CD1c-positive myeloid dendritic cell (primary cell): ENCODE data around the gene HERC4.
"Not testable (repeated sequence)": the region's sequence is repeated elsewhere in the genome, so short reads cannot be mapped to it uniquely, and the experiment has no call there.

Experiments used
- DNase-seq: peaks from one replicate; pipeline ENCODE4 v3.0.0-alpha.2; 2016; ENCODE audit errors: extremely low spot score

Gene HERC4

DNA sequence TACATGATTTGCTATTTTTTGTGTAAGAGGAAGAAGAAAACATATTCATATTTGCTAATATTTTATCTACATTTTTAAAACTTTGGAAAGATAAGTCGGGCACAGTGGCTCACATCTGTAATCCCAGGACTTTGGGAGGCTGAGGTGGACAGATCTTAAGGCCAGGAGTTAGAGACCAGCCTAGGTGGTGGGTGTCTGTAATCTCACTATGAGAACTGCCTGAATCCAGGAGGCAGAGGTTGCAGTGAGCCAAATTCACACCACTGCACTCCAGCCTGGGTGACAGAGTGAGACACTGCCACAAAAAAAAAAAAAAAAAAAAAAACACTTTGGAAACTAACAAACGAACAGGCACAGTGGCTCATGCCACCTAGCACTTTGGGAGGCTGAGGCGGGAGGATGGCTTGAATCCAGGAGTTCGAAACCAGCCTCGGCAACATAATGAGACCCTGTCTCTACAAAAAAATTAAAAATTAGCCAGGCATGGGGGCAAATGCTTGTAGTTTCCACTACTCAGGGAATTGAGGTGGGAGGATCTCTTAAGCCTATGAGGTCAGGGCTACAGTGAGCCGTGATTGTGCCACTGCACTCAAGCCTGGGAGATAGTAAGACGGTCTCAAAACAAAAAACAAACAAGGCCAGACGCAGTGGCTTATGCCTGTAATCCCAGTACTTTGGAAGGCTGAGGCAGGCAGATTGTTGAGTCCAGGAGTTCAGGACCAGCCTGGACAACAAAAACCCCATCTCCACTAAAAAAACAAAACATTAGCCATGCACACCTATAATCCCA lies 25.6 kb downstream of the HERC4 start:
- DNase-seq = no peak

GRCh38 chr10:68047554-68048327 lies 27.3 kb downstream of the HERC4 start:
- no peak for DNase-seq

DNA sequence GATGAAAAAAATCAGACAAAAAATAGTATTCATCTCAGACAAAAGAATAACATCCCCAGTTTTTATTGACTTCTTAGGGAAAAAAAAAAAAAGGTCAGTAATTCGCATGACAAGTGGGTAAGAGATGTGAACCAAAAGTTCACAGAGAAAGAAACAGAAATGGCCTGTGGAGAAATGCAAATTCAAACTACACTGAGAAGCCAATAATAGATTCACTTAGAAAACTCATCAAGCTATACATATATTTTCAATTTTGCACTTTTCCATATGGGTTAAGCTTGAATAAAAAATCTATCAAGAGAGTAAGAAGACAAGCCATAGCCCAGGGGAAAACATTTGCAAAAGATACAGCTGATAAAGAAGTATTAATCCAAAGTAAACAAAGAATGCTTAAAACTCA lies 28.0 kb downstream of the HERC4 start:
- no peak for DNase-seq

GRCh38 chr10:68046642-68047041 lies 28.4 kb downstream of the HERC4 start:
- no peak for DNase-seq

- DNase-seq = no peak
These were observed 32.1 kb downstream of the HERC4 start for GRCh38 chr10:68043030-68043429.

- no peak for DNase-seq
These were observed 43.0 kb downstream of the HERC4 start for GRCh38 chr10:68032113-68032512.

DNA sequence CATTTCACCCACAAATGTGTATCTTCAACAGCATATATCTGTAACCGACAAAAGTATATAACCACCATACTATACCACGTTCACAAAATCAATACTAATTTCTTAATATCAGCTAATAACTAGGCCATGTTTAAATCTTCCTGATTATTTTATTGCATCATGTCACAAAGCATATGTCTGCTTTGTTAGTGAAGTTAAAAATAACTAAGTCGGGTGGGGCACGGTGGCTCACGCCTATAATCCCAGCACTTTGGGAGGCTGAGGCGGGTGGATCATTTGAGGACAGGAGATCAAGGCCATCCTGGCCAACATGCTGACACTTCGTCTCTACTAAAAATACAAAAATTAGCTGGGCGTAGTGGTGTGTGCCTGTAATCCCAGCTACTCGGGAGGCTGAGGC lies 47.7 kb downstream of the HERC4 start:
- no peak for DNase-seq

GRCh38 chr10:68023292-68023691 lies 51.8 kb downstream of the HERC4 start:
- DNase-seq = no peak

DNA sequence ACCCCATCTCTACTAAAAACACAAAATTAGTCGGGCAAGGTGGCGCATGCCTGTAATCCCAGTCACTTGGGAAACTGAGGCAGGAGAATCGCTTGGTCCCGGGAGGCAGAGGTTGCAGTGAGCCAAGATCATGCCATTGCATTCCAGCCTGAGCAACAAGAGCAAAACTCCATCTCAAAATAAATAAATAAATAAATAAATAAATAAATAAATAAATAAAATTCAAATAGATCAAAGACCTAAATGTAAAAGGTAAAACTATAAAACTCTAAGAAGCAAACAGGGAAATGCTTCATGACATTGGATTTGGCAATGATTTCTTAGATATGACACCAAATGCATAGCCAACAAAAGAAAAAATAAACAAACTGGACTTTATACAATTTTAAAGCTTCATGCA lies 52.8 kb downstream of the HERC4 start:
- not testable (repeated sequence) for DNase-seq

DNA sequence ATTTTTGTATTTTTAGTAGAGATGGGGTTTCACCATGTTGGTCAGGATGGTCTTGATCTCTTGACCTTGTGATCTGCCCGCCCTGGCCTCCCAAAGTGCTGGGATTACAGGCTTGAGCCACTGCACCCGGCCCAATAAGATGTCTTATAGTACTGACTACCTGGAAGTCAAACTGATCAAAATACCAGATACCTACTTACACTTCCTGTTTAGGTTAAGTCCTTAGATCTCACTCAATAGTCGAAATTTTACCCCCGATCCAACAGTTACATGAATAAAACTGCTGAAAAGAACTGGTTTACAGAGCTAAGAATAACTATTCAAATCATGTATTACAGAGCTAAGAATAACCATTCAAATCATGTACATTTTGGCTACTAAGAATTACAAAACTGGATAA lies 58.6 kb downstream of the HERC4 start:
- not testable (repeated sequence) for DNase-seq

- DNase-seq = no peak
These were observed 64.6 kb downstream of the HERC4 start for GRCh38 chr10:68010426-68010940.

DNA sequence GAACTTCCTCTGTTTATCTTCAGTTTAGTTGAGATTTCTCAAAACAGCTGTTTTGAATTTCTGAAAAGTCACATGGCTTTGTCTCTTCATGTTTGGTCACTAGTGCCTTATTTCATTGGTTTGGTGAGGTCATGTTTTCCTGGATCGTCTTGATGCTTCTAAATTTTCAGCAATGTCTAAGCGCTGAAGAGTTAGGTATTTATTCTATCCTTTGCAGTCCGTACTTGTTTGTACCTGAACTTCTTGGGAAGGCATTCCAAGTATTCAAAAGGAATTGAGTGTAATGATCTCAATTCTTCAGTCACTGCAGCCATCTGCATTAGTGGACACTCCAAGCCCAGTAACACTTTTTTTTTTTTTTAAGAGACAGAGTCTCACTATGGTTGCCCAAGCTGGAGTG lies 67.7 kb downstream of the HERC4 start:
- DNase-seq = no peak

- no peak for DNase-seq
These were observed 73.5 kb downstream of the HERC4 start for GRCh38 chr10:68001539-68001938.

GRCh38 chr10:68001000-68001399 lies 74.1 kb downstream of the HERC4 start:
- DNase-seq = no peak

GRCh38 chr10:67990093-67990492 lies 85.0 kb downstream of the HERC4 start:
- DNase-seq = no peak

DNA sequence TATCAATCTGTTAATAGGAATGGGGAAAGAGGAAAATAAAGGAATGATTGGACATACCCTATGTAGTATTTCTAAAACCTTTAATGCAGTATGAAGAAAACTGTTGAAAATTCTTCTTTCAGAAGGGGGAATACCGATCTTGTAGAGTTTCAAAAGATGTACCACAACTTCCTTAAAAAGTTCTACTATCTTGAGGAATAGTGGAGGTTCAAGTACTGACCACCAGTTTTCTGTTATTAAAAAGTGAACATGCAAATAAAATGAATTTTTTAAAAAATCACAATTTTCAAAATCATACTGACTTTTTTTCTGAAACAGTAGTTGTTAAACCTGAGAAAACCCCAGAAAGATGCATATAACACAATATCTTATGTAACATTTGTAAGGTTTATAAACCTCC lies 86.5 kb downstream of the HERC4 start:
- DNase-seq = no peak

- not testable (repeated sequence) for DNase-seq
These were observed 92.5 kb downstream of the HERC4 start for GRCh38 chr10:67982603-67983002.

GRCh38 chr10:67978749-67979148 lies 96.3 kb downstream of the HERC4 start:
- no peak for DNase-seq

DNA sequence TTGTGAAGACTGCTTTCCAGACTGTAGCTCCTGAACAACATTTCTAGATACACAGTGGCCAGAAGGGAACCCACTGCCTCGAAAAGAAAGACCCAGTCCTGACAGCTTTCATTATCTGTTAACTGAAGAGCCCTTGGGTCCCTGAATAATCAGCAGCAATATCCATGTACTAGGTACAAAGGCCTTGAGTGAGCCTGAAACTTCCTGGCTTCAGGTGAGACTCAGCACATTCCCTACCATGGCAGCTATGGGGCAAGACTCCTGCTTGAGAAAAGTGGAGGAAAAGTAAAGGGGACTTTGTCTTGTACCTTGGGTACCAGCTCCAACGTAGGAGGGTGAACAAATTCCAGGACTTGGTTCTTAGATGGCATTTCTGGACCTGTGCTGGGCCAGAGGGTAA lies 97.8 kb downstream of the HERC4 start:
- DNase-seq = no peak

DNA sequence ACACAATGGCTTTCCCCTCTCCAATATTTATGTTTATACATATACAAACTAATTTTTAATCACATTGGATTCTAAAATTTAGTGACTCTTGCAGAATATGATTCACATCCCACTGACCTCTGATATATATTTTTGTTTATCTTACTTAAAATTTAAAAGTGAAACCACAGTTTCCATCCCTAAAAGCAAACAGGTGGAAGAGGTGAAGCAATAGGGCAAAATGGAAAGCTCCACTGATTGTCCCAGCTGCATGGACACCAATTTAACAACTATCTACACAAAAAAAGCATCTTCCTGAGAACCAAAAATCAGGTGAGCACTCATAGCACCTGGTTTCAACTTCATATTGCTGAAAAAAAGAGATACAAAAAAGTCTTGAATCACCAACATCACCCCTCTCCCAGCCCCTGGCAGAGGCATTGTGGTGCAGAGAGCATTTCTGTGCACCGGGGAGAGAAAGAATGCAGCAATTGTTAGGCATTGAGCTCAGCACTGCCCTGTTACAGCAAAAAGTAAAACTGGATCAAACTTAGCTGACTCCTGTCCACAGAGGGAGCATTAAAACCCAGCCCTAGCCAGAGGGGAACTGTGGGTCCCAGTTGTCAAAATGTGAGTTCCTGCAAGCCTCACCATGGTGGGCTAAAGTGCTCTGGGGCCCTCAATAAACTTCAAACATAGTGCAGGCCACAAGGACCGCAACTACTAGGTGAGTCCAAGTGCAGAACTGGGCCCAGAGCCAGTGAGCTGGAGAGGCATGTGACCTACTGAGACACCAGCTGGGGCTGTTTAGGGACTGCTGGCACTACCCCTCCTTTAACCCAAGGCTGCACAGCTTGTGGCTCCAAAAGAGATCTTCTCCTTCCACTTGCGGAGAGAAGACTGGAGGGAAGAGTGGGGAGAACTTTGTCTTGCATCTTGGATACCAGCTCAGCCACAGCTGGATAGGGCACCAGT lies 98.5 kb downstream of the HERC4 start:
- DNase-seq = no peak

DNA sequence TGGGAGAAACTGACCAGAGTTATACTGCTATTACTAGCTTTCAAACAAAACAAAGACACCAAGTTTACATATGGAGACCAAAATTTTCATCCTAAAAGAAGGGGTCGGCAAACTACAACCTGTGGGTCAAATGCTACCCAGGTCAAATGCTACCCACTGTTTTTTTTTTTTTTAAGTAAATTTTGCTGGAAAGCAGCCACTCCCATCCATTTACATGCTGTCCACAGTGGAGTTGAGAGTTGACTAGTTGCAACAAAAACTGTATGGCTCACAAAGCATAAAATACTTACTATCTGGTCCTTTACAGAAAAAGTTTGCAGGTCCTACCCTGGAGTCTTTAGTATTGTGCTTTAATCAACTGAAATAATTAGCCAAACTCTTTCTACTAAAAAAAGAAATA lies 99.2 kb downstream of the HERC4 start:
- no peak for DNase-seq

GRCh38 chr10:67971311-67971710 lies 103.8 kb downstream of the HERC4 start:
- DNase-seq = no peak
